H1 (cell line): ENCODE data around the gene PRADC1.

Experiments
- CEBPB ChIP-seq: IDR thresholded peaks from 2 replicates; pipeline ENCODE4 v1.6.1; 2012; ENCODE audit warnings: low read depth, low read length
- CTCF ChIP-seq, 3 experiments: IDR thresholded peaks; 1 replicate in 2 of 3; 2 replicates in 1 of 3; pipeline versions ENCODE4 v1.5.1 to v1.6.1; 2011; ENCODE audit warnings: low read length in 3 of 3, mild to moderate bottlenecking in 3 of 3, inconsistent platforms in 2 of 3, low read depth in 1 of 3, moderate library complexity in 1 of 3; ENCODE audit not compliant: insufficient read depth in 1 of 3; ENCODE audit errors: control extremely low read depth in 1 of 3
- EP300 ChIP-seq, 2 experiments: IDR thresholded peaks; 1 replicate in 1 of 2; 2 replicates in 1 of 2; pipeline ENCODE4 v1.6.1; 2011 to 2012; ENCODE audit warnings: low read depth in 2 of 2, low read length in 2 of 2, mild to moderate bottlenecking in 2 of 2, borderline replicate concordance in 1 of 2, inconsistent platforms in 1 of 2, moderate library complexity in 1 of 2
- GABPA ChIP-seq: IDR thresholded peaks from 2 replicates; pipeline ENCODE4 v1.6.1; 2011; ENCODE audit warnings: mild to moderate bottlenecking, low read length, moderate library complexity, borderline replicate concordance; ENCODE audit not compliant: insufficient read depth
- GTF2F1 ChIP-seq: IDR thresholded peaks from 2 replicates; pipeline ENCODE4 v1.6.1; 2012; ENCODE audit warnings: low read depth, low read length, improper control_type of control experiment, borderline replicate concordance
- JUND ChIP-seq: IDR thresholded peaks from 2 replicates; pipeline ENCODE4 v1.6.1; 2011; ENCODE audit warnings: mild to moderate bottlenecking, improper control_type of control experiment, low read length
- MAX ChIP-seq: IDR thresholded peaks from 2 replicates; pipeline ENCODE4 v1.6.1; 2012; ENCODE audit warnings: inconsistent platforms
- NANOG ChIP-seq: IDR thresholded peaks from 2 replicates; pipeline ENCODE4 v1.6.1; 2011; ENCODE audit warnings: low read length, low read depth, mild to moderate bottlenecking, inconsistent platforms; ENCODE audit not compliant: insufficient read depth, poor library complexity, severe bottlenecking
- PHF8 ChIP-seq: fragments of 200-600 bp; sonication (generic); conservative IDR thresholded peaks from 2 replicates; pipeline ENCODE4 v1.7.1; 2012; ENCODE audit warnings: low read depth, mild to moderate bottlenecking, inconsistent platforms, low read length, moderate library complexity
- POLR2A ChIP-seq, 2 experiments: IDR thresholded peaks; 1 replicate in 1 of 2; 2 replicates in 1 of 2; pipeline ENCODE4 v1.6.1; 2011; ENCODE audit warnings: low read depth in 2 of 2, low read length in 2 of 2, mild to moderate bottlenecking in 2 of 2; ENCODE audit errors: control extremely low read depth in 1 of 2
- SIN3A ChIP-seq, 2 experiments: IDR thresholded peaks in 1 of 2; conservative IDR thresholded peaks in 1 of 2; 2 replicates each; pipeline ENCODE4 v1.6.1; 2011 to 2012; ENCODE audit warnings: low read length in 2 of 2, improper control_type of control experiment in 1 of 2, low read depth in 1 of 2, mild to moderate bottlenecking in 1 of 2
- SP1 ChIP-seq: IDR thresholded peaks from 2 replicates; pipeline ENCODE4 v1.6.1; 2011; ENCODE audit warnings: low read depth, low read length
- SUZ12 ChIP-seq: fragments of 200-600 bp; sonication (generic); IDR thresholded peaks from 2 replicates; pipeline ENCODE4 v1.6.1; 2012; ENCODE audit warnings: mild to moderate bottlenecking, inconsistent platforms, low read length, moderate library complexity, mixed read lengths
- TAF1 ChIP-seq: IDR thresholded peaks from 2 replicates; pipeline ENCODE4 v1.6.1; 2011; ENCODE audit warnings: mild to moderate bottlenecking, low read depth, low read length

GRCh38 chr2:73223821-73224220 lies 9.2 kb downstream of the PRADC1 start:
- no peak for TF ChIP-seq POLR2A (IDR thresholded peaks at IDR 0.05; ENCODE audit: control extremely low read depth in 1 of 2, low read depth in 2 of 2, low read length in 2 of 2)
- TF ChIP-seq MAX: no peak
- TF ChIP-seq PHF8: no peak
- TF ChIP-seq JUND: no peak
- no peak for TF ChIP-seq GTF2F1
- TF ChIP-seq GABPA: no peak
- no peak for TF ChIP-seq CTCF (IDR thresholded peaks at IDR 0.05; ENCODE audit: control extremely low read depth in 1 of 3, insufficient read depth in 1 of 3, low read depth in 1 of 3, low read length in 3 of 3)
- TF ChIP-seq SUZ12: no peak
- TF ChIP-seq SP1: no peak
- TF ChIP-seq CEBPB: no peak
- no peak for TF ChIP-seq SIN3A (conservative IDR thresholded peaks at IDR 0.05 in 1 of 2, IDR thresholded peaks at IDR 0.05 in 1 of 2; ENCODE audit: low read depth in 1 of 2, low read length in 2 of 2)
- no peak for TF ChIP-seq TAF1
- TF ChIP-seq NANOG: no peak
- TF ChIP-seq EP300 (IDR thresholded peaks at IDR 0.05; ENCODE audit: borderline replicate concordance in 1 of 2, low read depth in 2 of 2, low read length in 2 of 2): no peak
